Epithelial cell of prostate (primary cell): ENCODE measurements around the gene STAU1.
"Not testable (repeated sequence)": the region's sequence is repeated elsewhere in the genome, so short reads cannot be mapped to it uniquely, and the experiment has no call there.

Experiments used
- DNase-seq: peaks from one replicate; pipeline ENCODE4 v3.0.0-alpha.2; 2011; ENCODE audit warnings: low read depth, low spot score
- H3K27ac ChIP-seq: fragments of 450-650 bp; 2 replicates; pipeline ENCODE4 v1.5.1; 2017; ENCODE audit warnings: mild to moderate bottlenecking

STAU1 gene

GRCh38 chr20:49207076-49207475, 18.9 kb upstream of the STAU1 start:
- no peak for DNase-seq
- H3K27ac ChIP-seq, result no peak overlapping the region

- no peak overlapping the region for H3K27ac ChIP-seq
- no peak for DNase-seq
These were observed 15.6 kb upstream of the STAU1 start for GRCh38 chr20:49203746-49204145.

- no peak for DNase-seq
- no peak overlapping the region for H3K27ac ChIP-seq
These were observed 14.9 kb upstream of the STAU1 start for GRCh38 chr20:49203011-49203410.

GRCh38 chr20:49199729-49200293, 11.7 kb upstream of the STAU1 start:
- DNase-seq, result no peak
- H3K27ac ChIP-seq, result no peak overlapping the region

GRCh38 chr20:49192944-49193518, 4.9 kb upstream of the STAU1 start:
- not testable (repeated sequence) for DNase-seq, H3K27ac ChIP-seq

- no peak for DNase-seq
- H3K27ac ChIP-seq, result peak overlapping the region; percentile 81
These were observed 744 bp downstream of the STAU1 start for GRCh38 chr20:49187330-49187850.

- H3K27ac ChIP-seq, result peak overlapping the region; percentile 81
- peak; percentile 8 for DNase-seq
These were observed 1.4 kb downstream of the STAU1 start for GRCh38 chr20:49186535-49187329.

GRCh38 chr20:49185071-49185761, 2.9 kb downstream of the STAU1 start:
- H3K27ac ChIP-seq, result no peak overlapping the region
- DNase-seq, result no peak

GRCh38 chr20:49184691-49185070, 3.5 kb downstream of the STAU1 start:
- H3K27ac ChIP-seq, result no peak overlapping the region
- no peak for DNase-seq

- DNase-seq, H3K27ac ChIP-seq: not testable (repeated sequence)
These were observed 4.0 kb downstream of the STAU1 start for GRCh38 chr20:49184084-49184501.

GRCh38 chr20:49183444-49183843, 4.7 kb downstream of the STAU1 start:
- DNase-seq, result no peak
- H3K27ac ChIP-seq, result no peak overlapping the region

GRCh38 chr20:49181265-49181877, 6.8 kb downstream of the STAU1 start:
- H3K27ac ChIP-seq, result no peak overlapping the region
- DNase-seq, result no peak

- H3K27ac ChIP-seq, result peak overlapping the region; percentile 57
These were observed 8.5 kb downstream of the STAU1 start for GRCh38 chr20:49179368-49180277.

GRCh38 chr20:49174183-49174582, 14.0 kb downstream of the STAU1 start:
- no peak for DNase-seq
- H3K27ac ChIP-seq, result no peak overlapping the region

More at GRCh38 chr20:49179368-49180277, 8.5 kb downstream of the STAU1 start:
- DNase-seq, result peak; percentile 8

- no peak overlapping the region for H3K27ac ChIP-seq
- DNase-seq, result no peak
These were observed 15.7 kb downstream of the STAU1 start for GRCh38 chr20:49172413-49172812.

GRCh38 chr20:49171909-49172308, 16.2 kb downstream of the STAU1 start:
- no peak for DNase-seq
- H3K27ac ChIP-seq, result no peak overlapping the region

- no peak overlapping the region for H3K27ac ChIP-seq
- no peak for DNase-seq
These were observed 17.4 kb downstream of the STAU1 start for GRCh38 chr20:49170714-49171113.

- H3K27ac ChIP-seq, result no peak overlapping the region
These were observed 18.6 kb downstream of the STAU1 start for GRCh38 chr20:49169547-49169946.

GRCh38 chr20:49168864-49169263, 19.3 kb downstream of the STAU1 start:
- not testable (repeated sequence) for DNase-seq, H3K27ac ChIP-seq

More at GRCh38 chr20:49169547-49169946, 18.6 kb downstream of the STAU1 start:
- DNase-seq, result no peak
